ENCODE data around the gene CRB3. TPM values are rescaled to one million over a fixed set of nuclear protein-coding genes. Genes with fewer than 3 reads are reported as not detected.

The CRB3 gene
- total and polyA plus RNA-seq, 9 of the 15 experiments (the other 6 are each of a cell fraction or from before 2014, with no cell fraction given) = 0.49 TPM; not detected in 8

- TF ChIP-seq ETV1 (tag; conservative IDR thresholded peaks at IDR 0.05; ENCODE audit: low read depth) (peak; percentile 68), ZBTB49 (CRISPR knock-in tag; IDR thresholded peaks at IDR 0.05; ENCODE audit: borderline replicate concordance) (no peak), HNRNPUL1 (IDR thresholded peaks at IDR 0.05; ENCODE audit: low read length) (no peak), KHSRP (IDR thresholded peaks at IDR 0.05) (no peak), TEAD4 (IDR thresholded peaks at IDR 0.05; ENCODE audit: low read length) (peak; percentile 80), TEAD4 (CRISPR knock-in tag; IDR thresholded peaks at IDR 0.05; ENCODE audit: borderline replicate concordance) (no peak), ZNF124 (CRISPR knock-in tag; IDR thresholded peaks at IDR 0.05) (no peak), ZNF780A (CRISPR knock-in tag; IDR thresholded peaks at IDR 0.05) (no peak), PURB (CRISPR knock-in tag; IDR thresholded peaks at IDR 0.05; ENCODE audit: low read depth) (no peak), NRF1 (conservative IDR thresholded peaks at IDR 0.05 in 1 of 2, IDR thresholded peaks at IDR 0.05 in 1 of 2) (peak; percentile 63 to 69), KLF10 (CRISPR knock-in tag; IDR thresholded peaks at IDR 0.05) (no peak), ZNF263 (CRISPR knock-in tag; IDR thresholded peaks at IDR 0.05; ENCODE audit: borderline replicate concordance) (no peak), HNRNPH1 (optimal IDR thresholded peaks at IDR 0.05; ENCODE audit: low read depth, low read length) (no peak), L3MBTL2 (IDR thresholded peaks at IDR 0.05) (peak; percentile 78), ZBTB17 (CRISPR knock-in tag; IDR thresholded peaks at IDR 0.05) (no peak), ZHX1 (conservative IDR thresholded peaks at IDR 0.05; ENCODE audit: low read length) (no peak)
- TF ChIP-seq, protein P1, sequence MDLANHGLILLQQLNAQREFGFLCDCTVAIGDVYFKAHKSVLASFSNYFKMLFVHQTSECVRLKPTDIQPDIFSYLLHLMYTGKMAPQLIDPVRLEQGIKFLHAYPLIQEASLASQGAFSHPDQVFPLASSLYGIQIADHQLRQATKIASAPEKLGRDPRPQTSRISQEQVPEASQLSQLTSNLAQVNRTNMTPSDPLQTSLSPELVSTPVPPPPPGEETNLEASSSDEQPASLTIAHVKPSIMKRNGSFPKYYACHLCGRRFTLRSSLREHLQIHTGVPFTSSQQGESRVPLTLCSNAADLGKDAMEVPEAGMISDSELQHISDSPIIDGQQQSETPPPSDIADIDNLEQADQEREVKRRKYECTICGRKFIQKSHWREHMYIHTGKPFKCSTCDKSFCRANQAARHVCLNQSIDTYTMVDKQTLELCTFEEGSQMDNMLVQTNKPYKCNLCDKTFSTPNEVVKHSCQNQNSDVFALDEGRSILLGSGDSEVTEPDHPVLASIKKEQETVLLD (IDR thresholded peaks at IDR 0.05) = peak; percentile 40; the same call in 1 of the 2 replicates
- TF ChIP-seq, protein P2, sequence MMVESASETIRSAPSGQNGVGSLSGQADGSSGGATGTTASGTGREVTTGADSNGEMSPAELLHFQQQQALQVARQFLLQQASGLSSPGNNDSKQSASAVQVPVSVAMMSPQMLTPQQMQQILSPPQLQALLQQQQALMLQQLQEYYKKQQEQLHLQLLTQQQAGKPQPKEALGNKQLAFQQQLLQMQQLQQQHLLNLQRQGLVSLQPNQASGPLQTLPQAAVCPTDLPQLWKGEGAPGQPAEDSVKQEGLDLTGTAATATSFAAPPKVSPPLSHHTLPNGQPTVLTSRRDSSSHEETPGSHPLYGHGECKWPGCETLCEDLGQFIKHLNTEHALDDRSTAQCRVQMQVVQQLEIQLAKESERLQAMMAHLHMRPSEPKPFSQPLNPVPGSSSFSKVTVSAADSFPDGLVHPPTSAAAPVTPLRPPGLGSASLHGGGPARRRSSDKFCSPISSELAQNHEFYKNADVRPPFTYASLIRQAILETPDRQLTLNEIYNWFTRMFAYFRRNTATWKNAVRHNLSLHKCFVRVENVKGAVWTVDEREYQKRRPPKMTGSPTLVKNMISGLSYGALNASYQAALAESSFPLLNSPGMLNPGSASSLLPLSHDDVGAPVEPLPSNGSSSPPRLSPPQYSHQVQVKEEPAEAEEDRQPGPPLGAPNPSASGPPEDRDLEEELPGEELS (CRISPR knock-in tag; IDR thresholded peaks at IDR 0.05; ENCODE audit: borderline replicate concordance) = no peak
- TF ChIP-seq, protein P3, sequence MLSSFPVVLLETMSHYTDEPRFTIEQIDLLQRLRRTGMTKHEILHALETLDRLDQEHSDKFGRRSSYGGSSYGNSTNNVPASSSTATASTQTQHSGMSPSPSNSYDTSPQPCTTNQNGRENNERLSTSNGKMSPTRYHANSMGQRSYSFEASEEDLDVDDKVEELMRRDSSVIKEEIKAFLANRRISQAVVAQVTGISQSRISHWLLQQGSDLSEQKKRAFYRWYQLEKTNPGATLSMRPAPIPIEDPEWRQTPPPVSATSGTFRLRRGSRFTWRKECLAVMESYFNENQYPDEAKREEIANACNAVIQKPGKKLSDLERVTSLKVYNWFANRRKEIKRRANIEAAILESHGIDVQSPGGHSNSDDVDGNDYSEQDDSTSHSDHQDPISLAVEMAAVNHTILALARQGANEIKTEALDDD (IDR thresholded peaks at IDR 0.05) = peak; percentile 52
Observed at GRCh38 chr19:6460099-6460884, 3.8 kb upstream of the CRB3 start (continued).

Data from K562 (cell line).